Tibial artery (tissue), 4 donors: ENCODE measurements around the gene TAGLN3.

ENCODE experiments used
- DNase-seq, 2 donors: peaks; one replicate each; pipeline ENCODE4 v3.0.0-alpha.2; 2019
- H3K27ac ChIP-seq, 2 donors: fragments of 200-600 bp; sonication (generic) in 1 of 2; 1 replicate in 1 of 2; 2 replicates in 1 of 2; pipeline ENCODE4 v1.5.1; 2018 to 2019; ENCODE audit warnings: mild to moderate bottlenecking in 1 of 2
- H3K27me3 ChIP-seq, 2 donors: fragments of 200-600 bp; sonication (generic) in 1 of 2; one replicate each; pipeline versions ENCODE4 v1.5.1 to v1.6.0; 2016 to 2019
- H3K36me3 ChIP-seq, 3 donors: fragments of 200-600 bp; sonication (generic) in 2 of 3; one replicate each; pipeline ENCODE4 v1.5.1; 2016 to 2019; ENCODE audit warnings: mild to moderate bottlenecking in 2 of 3
- H3K4me1 ChIP-seq, 4 donors: fragments of 200-600 bp; sonication (generic) in 2 of 4; 1 replicate in 3 of 4; 2 replicates in 1 of 4; pipeline ENCODE4 v1.5.1; 2016 to 2019
- H3K4me3 ChIP-seq, 2 donors: fragments of 200-600 bp; sonication (generic) in 1 of 2; 1 replicate in 1 of 2; 2 replicates in 1 of 2; pipeline ENCODE4 v1.5.1; 2018 to 2019; ENCODE audit warnings: mild to moderate bottlenecking in 2 of 2
- H3K9me3 ChIP-seq, 3 donors: fragments of 200-600 bp; sonication (generic) in 1 of 3; one replicate each; pipeline ENCODE4 v1.5.1; 2016 to 2019
- CTCF ChIP-seq, 2 experiments: fragments of 200-600 bp in 1 of 2; fragments of 450-650 bp in 1 of 2; IDR thresholded peaks; one replicate each; pipeline ENCODE4 v1.5.1; 2017 to 2019; ENCODE audit warnings: antibody characterized with exemption in 2 of 2, mild to moderate bottlenecking in 1 of 2, moderate library complexity in 1 of 2
- intact Hi-C: fragments of 100-400 bp; cut with DNase I; formaldehyde crosslinking; loops from one replicate; pipeline ENCODE4 v1.15.0; 2023; ENCODE audit warnings: low total_unique reads

Gene TAGLN3

GRCh38 chr3:112053229-112053628, 54.5 kb downstream of the TAGLN3 start:
- intact Hi-C loops, result no loop called here
- TF ChIP-seq CTCF (IDR thresholded peaks at IDR 0.05), result no peak
- Histone ChIP-seq H3K27me3 (no peaks in the 10 kb centered on the region), H3K27ac (no peak overlapping the region), H3K9me3 (no peaks in the 10 kb centered on the region), H3K4me3 (no peak overlapping the region), H3K4me1 (no peaks in the 10 kb centered on the region), H3K36me3 (no peaks in the 10 kb centered on the region)
- DNase-seq, result no peak

DNA sequence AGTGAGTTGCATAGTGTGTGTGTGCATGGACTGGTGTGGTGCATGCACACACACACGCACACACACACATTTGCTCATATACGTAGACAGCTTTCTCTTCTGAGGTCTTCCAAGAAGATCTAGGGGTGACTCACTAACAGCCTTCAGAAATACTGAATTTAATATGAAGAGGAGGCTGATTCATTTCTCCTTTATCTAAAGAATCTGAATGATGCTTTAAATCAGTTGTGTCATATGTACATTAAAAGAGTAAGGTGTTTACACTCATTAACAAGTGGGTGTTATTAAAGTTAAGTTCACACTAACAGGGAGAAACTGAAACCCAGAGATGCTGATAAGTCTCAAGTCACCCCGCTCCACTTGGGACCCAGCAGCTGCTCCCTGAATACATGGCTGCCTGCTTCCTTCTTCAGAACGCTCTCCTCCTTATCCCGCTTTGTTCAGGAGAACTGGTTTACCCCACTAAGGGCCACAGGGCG, 57.8 kb downstream of the TAGLN3 start:
- H3K9me3 ChIP-seq, result no peaks in the 10 kb centered on the region
- H3K27ac ChIP-seq, result no peak overlapping the region
- no peak for TF ChIP-seq CTCF (IDR thresholded peaks at IDR 0.05)
- H3K27me3 ChIP-seq, result no peaks in the 10 kb centered on the region
- intact Hi-C loops, result no loop called here
- H3K36me3 ChIP-seq, result no peaks in the 10 kb centered on the region
- no peak overlapping the region for H3K4me3 ChIP-seq
- peaks cover 0 to 7% (median 0%) of the 10 kb centered on the region in 4 donors for H3K4me1 ChIP-seq
- no peak for DNase-seq

DNA sequence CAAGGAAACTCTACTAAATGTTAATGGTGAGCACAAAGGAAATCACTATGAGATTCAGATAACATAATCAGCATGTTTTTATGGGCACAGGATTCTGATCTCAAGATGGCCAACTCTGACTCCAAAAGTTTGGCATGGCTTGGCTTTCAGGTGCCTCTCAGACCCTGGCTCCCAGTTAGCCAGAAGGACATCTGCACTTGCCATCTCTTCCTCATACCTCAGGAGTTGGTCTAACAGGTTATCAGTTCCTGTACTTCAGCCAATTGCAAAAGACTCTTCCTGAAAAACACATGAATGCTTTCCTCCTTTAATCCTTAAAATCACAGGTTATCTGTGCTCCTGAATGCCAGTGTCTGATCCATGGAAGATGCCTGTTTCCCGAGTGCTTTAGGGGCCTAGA, 60.8 kb downstream of the TAGLN3 start:
- Histone ChIP-seq H3K27ac (no peak overlapping the region), H3K4me3 (no peak overlapping the region), H3K27me3 (no peaks in the 10 kb centered on the region), H3K4me1 (peaks cover 0 to 10% (median 0%) of the 10 kb centered on the region in 4 donors), H3K36me3 (no peaks in the 10 kb centered on the region), H3K9me3 (no peaks in the 10 kb centered on the region)
- TF ChIP-seq CTCF (IDR thresholded peaks at IDR 0.05), result no peak
- DNase-seq, result no peak
- intact Hi-C loops, result no loop called here

DNA sequence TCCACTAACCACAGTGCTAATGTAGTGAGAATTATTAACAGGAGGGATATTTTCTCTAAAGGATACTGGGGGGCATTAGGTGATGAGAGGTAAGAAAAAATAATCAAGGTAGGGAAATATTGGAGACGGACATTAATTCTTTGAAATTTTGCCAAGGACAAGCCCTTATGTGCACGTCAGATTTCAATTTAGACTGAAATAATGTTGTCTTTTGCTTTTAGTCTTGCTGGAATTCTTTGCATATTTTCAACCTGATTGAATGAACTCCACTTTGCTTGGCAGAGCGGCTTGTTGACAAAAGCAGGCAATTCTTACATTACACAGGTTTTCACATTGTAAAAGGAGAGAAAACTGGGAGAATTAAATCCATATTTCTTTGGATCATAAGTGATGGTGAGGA, 62.4 kb downstream of the TAGLN3 start:
- no peak for TF ChIP-seq CTCF (IDR thresholded peaks at IDR 0.05)
- H3K27ac ChIP-seq, result no peak overlapping the region
- no peak for DNase-seq

More for the DNA sequence above, 62.4 kb downstream of the TAGLN3 start:
- intact Hi-C loops, result no loop called here
- Histone ChIP-seq H3K27me3 (no peaks in the 10 kb centered on the region), H3K9me3 (no peaks in the 10 kb centered on the region), H3K36me3 (no peaks in the 10 kb centered on the region), H3K4me3 (no peak overlapping the region), H3K4me1 (peaks cover 0 to 10% (median 0%) of the 10 kb centered on the region in 4 donors)
